Nephron (organoid): ENCODE results near the gene LLGL2.

Experiments used
- H3K27ac Mint-ChIP-seq, 3 experiments: 2 replicates each; pipeline ENCODE4 v1.8.0; 2020; ENCODE audit warnings: mixed read lengths in 3 of 3, mild to moderate bottlenecking in 2 of 3, moderate library complexity in 1 of 3
- H3K27me3 Mint-ChIP-seq: 2 replicates; pipeline ENCODE4 v1.8.0; 2021; ENCODE audit warnings: low read depth, mild to moderate bottlenecking, moderate library complexity, mixed read lengths
- H3K36me3 Mint-ChIP-seq: 2 replicates; pipeline ENCODE4 v1.8.0; 2020; ENCODE audit warnings: low read depth, mixed read lengths
- H3K4me1 Mint-ChIP-seq: 2 replicates; pipeline ENCODE4 v1.8.0; 2020; ENCODE audit warnings: mixed read lengths
- H3K4me3 Mint-ChIP-seq, 3 experiments: 2 replicates each; pipeline ENCODE4 v1.8.0; 2020; ENCODE audit warnings: mild to moderate bottlenecking in 3 of 3, mixed read lengths in 3 of 3, moderate library complexity in 2 of 3
- H3K9me3 Mint-ChIP-seq: 2 replicates; pipeline ENCODE4 v1.8.0; 2020; ENCODE audit warnings: mixed read lengths
- CTCF ChIP-seq, 3 experiments: fragments of 200-600 bp; sonication (generic); IDR thresholded peaks; one replicate each; pipeline ENCODE4 v1.5.0; 2021; ENCODE audit warnings: antibody characterized with exemption in 3 of 3; ENCODE audit not compliant: unreplicated experiment in 3 of 3

Gene LLGL2

GRCh38 chr17:75551266-75551665, 25.8 kb downstream of the LLGL2 start:
- Mint-ChIP-seq H3K27me3 (no peaks in the 10 kb centered on the region), H3K36me3 (no peaks in the 10 kb centered on the region), H3K4me3 (no peak overlapping the region), H3K27ac (peak overlapping the region; percentile 31 to 82 (median 67)), H3K4me1 (peaks cover 20% of the 10 kb centered on the region), H3K9me3 (no peaks in the 10 kb centered on the region)
- TF ChIP-seq CTCF (IDR thresholded peaks at IDR 0.05; ENCODE audit: unreplicated experiment in 3 of 3) = no peak

GRCh38 chr17:75552425-75553294, 27.2 kb downstream of the LLGL2 start:
- H3K27ac Mint-ChIP-seq = peak overlapping the region; percentile 81 to 93 (median 89)
- peaks cover 23% of the 10 kb centered on the region for H3K4me1 Mint-ChIP-seq
- H3K9me3 Mint-ChIP-seq = no peaks in the 10 kb centered on the region
- peak overlapping the region in 1 of 3 experiments; percentile 14 for H3K4me3 Mint-ChIP-seq
- no peaks in the 10 kb centered on the region for H3K27me3 Mint-ChIP-seq
- H3K36me3 Mint-ChIP-seq = no peaks in the 10 kb centered on the region
- TF ChIP-seq CTCF (IDR thresholded peaks at IDR 0.05; ENCODE audit: unreplicated experiment in 3 of 3) = no peak

DNA sequence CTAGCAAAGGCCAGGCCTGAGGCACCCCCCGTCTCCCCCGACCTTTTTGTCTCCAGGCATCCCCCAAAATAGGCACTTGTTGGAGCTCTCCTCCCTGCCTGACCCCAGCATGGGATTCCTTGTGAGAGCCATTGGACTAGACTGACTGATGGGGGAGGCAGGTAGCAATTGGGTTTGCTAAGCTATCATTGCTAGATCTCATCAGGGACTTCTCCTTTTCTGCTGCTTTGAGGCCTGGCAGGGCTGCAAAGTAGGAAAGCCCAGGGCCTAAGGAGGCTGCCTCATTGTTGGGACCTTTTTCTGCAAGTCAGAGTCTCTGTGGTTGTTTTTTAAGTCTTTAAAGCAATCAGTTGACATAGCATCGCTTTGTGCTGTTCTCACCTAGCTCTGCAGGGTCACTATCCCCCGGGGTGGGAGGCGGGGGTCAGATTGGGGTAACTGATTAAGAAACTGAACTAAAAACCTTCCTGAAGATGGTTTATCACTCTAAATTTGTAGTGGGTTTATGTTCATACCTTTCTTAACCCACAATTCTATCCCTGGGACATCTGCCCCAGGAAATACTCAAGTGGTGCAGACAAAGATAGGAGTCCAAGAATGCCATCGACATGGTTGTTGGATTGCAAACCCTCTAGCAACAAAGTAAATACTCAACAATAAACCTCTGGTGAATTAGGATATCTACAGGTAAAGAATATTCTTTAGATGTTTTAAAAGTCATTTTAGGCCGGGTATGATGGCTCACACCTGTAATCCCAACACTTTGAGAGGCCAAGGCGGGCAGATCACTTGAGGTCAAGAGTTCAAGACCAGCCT, 28.0 kb downstream of the LLGL2 start:
- no peaks in the 10 kb centered on the region for H3K9me3 Mint-ChIP-seq
- no peak for TF ChIP-seq CTCF (IDR thresholded peaks at IDR 0.05; ENCODE audit: unreplicated experiment in 3 of 3)
- H3K4me1 Mint-ChIP-seq = peaks cover 23% of the 10 kb centered on the region

DNA sequence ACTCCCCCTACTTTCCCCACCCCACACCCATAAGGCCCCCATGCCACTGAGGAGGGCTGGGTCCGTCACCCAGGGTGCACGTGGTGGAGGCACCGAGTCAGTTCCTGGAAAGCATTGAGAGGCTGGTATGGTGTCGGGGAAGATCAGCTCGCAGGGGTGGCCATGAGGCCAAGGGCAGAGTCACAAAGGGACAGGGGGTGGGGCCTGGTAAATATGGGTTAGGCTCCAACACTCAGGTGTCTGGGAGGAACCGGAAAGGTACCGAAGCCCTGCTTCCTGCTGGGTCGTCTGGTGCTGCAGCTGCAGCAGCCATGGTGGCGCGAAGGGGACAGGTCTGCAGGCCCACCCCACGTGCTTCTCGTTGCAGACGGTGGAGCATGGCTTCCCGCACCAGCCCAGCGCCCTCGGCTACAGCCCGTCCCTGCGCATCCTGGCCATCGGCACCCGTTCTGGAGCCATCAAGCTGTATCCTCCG, 30.2 kb downstream of the LLGL2 start:
- peaks cover 27% of the 10 kb centered on the region for H3K4me1 Mint-ChIP-seq
- H3K4me3 Mint-ChIP-seq = no peak overlapping the region
- TF ChIP-seq CTCF (IDR thresholded peaks at IDR 0.05; ENCODE audit: unreplicated experiment in 3 of 3) = no peak
- H3K36me3 Mint-ChIP-seq = no peaks in the 10 kb centered on the region
- H3K27ac Mint-ChIP-seq = peak overlapping the region in 2 of 3 experiments; percentile 48 to 77
- H3K9me3 Mint-ChIP-seq = no peaks in the 10 kb centered on the region
- no peaks in the 10 kb centered on the region for H3K27me3 Mint-ChIP-seq

More for the DNA sequence above, 28.0 kb downstream of the LLGL2 start:
- Mint-ChIP-seq H3K27me3 (no peaks in the 10 kb centered on the region), H3K36me3 (no peaks in the 10 kb centered on the region), H3K4me3 (no peak overlapping the region), H3K27ac (peak overlapping the region; percentile 81 to 93 (median 89))

GRCh38 chr17:75557075-75557851, 31.8 kb downstream of the LLGL2 start:
- H3K36me3 Mint-ChIP-seq = no peaks in the 10 kb centered on the region
- H3K4me1 Mint-ChIP-seq = peaks cover 23% of the 10 kb centered on the region
- H3K9me3 Mint-ChIP-seq = no peaks in the 10 kb centered on the region
- peak overlapping the region; percentile 31 to 59 (median 39) for H3K27ac Mint-ChIP-seq
- no peaks in the 10 kb centered on the region for H3K27me3 Mint-ChIP-seq
- TF ChIP-seq CTCF (IDR thresholded peaks at IDR 0.05; ENCODE audit: unreplicated experiment in 3 of 3) = no peak
- no peak overlapping the region for H3K4me3 Mint-ChIP-seq
